NCI-H146 treated with DMSO at 0.1 percent for 48 hours (cell line): ENCODE measurements around the gene CMTM3.
A peak's percentile ranks its signal among the peaks of the same experiment; 100 is the strongest.
"Not testable (repeated sequence)": the region's sequence is repeated elsewhere in the genome, so short reads cannot be mapped to it uniquely, and the experiment has no call there.

ENCODE experiments used
- DNase-seq: peaks from one replicate; lab custom pipeline; 2025; ENCODE audit not compliant: unreplicated experiment; lab: John Stamatoyannopoulos, UW

Gene CMTM3

DNA sequence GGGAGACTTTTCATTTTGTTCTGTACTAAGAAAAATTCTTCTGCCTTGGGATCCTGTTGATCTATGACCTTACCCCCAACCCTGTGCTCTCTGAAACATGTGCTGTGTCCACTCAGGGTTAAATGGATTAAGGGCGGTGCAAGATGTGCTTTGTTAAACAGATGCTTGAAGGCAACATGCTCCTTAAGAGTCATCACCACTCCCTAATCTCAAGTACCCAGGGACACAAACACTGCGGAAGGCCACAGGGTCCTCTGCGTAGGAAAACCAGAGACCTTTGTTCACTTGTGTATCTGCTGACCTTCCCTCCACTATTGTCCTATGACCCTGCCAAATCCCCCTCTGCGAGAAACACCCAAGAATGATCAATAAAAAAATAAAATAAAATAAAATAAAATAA lies 27.1 kb downstream of the CMTM3 start:
- not testable (repeated sequence) for DNase-seq

DNA sequence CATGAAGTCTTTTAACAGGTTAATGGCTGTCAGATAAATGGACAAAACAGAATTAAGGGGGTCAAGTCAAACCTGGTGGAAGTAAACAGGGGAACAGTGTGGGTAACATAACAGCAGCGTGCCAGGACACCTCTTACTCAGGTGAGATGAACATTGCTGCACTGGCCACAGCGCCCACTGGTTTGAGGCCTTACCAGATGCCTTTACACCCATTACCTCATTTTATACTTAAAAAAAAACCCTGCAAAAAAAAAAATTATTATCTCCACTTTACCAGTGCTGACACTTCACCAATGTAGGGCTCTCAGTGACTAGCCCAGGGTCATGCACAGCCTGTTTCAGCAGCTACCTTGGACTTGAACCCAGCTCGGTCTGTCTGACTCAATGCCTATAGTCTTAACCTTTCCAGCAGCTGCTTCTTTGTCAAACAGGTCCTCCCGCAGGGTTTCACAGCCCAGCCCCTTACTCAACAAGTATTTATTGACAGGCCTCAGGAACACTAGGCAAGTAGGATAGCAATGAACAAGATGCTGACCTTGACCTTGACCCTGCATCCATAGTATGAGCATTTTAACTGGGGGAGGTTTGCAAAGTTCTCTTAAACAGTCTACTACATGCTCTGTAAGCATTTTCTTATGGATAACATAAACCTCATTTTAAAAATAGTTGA lies 30.2 kb downstream of the CMTM3 start:
- no peak for DNase-seq

DNA sequence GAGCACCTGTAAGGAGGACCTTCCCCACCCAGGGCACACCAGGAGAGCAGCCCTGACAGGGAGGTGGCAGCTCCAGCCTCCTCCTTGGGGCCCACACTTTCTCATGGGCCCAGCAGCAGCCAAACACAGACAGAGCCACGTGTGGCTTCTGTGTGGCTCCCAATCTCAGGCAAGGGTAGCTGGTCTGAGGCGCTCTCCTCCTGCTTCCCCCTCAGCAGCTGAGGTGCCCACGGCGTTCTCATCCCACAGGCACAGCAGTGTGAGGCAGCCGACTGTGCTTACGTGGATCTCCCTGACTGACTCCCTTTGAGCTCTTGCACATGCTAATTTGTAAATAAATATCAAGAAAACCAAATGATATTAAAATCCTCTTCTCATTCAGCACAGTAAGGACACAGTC lies 30.9 kb downstream of the CMTM3 start:
- no peak for DNase-seq

- no peak for DNase-seq
Measured at GRCh38 chr16:66636199-66636598, 31.7 kb downstream of the CMTM3 start.

DNA sequence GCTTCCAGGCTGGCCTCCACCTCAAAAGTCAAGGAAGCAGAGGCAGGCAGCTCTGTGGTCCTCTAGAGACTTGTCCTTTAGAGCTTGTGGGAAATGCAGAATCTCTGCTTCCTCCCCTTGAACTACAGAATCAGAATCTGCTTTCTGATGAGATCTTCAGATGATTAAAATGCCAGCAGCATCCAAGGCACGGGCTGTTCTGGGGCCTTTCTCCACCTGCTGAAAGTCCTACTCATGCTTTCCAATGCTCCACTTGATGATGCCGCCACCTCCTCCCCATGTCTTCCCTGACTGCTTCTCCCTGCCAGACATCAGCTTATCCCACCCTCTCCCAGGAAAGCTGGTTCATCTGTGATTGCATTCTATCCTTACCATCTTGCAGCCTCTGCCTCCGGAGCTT lies 33.3 kb downstream of the CMTM3 start:
- DNase-seq, result no peak

GRCh38 chr16:66639091-66639885 lies 34.8 kb downstream of the CMTM3 start:
- no peak for DNase-seq

DNA sequence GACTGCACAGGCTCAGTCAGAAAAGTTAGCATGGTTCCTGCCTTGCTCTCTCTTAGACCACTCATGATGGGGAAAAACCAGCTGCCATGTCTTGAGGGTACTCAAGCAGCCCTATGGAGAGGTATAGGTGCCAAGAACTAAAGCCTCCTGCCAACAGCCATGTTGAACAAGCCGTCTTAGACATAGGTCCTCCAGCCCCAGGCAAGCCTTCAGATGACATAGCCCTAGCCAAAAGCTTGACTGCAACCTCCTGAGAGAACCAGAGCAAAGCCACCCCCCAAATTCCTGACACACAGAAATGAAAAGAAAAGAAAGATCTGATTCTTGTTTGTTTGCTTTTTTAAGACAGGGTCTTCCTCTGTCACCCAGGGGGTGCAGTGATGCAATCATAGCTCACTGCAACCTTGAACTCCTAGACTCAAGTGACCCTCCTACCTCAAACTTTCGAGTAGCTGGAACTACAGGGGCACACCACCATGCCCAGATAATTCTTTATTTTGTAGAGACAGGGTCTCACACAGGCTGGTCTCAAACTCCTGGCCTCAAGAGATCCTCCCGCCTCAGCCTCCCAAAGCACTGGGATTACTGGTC lies 36.3 kb downstream of the CMTM3 start:
- no peak for DNase-seq

- DNase-seq, result no peak
Measured at GRCh38 chr16:66641387-66641786, 36.9 kb downstream of the CMTM3 start.

GRCh38 chr16:66647866-66648265 lies 43.4 kb downstream of the CMTM3 start:
- DNase-seq, result no peak

GRCh38 chr16:66649167-66649566 lies 44.7 kb downstream of the CMTM3 start:
- no peak for DNase-seq

- no peak for DNase-seq
Measured at GRCh38 chr16:66649636-66650205, 45.2 kb downstream of the CMTM3 start.

DNA sequence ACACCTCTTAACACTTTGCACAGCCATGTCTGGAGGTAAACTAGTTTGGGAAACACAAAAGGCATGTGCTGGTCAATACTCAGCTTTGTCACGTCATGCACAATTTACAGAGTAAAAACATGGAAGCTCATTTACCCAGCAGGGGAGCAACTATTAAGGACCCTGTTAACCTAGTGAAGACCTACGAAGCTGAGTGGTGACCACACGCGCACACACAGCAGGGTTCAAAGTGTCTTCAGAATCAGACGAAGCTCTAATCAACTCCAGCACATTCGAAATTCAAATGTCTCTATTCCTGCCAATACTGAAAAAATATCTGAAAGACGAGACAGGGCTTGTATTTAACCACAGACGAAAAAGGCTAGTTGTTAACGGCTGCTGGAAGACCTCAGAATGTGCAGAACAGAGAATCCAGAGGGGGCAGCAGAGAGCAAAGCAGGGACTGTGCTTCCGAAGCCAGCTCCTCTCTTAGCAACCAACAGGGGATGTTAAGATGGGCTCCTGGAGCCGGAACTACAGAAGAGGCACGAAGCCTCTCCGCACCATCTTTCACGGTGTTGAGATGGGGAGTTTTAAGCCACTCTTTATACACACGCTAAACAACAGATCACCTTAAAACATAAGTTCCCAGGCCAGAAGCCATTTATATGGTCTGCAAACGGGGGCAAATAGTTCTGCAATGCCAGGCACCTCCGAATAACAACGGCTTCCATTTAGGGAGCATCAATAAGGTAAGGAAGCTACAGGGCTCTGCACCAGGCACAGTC lies 46.4 kb downstream of the CMTM3 start:
- peak; percentile 87 for DNase-seq

DNA sequence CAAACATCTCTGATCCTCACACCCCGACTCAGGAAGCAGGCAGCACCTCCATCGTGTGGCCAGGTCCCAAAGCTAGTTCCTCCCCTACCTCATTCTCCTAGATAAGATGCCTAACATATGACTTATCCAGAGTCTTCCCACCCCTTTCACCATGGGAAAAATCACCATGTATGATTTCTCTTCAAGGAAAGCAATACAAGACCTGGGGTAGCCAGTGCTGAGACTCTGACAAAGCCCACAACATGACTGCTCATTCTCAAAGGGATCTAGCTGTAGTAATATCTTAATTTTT lies 46.9 kb downstream of the CMTM3 start:
- no peak for DNase-seq

- DNase-seq, result no peak
Measured at GRCh38 chr16:66651965-66652364, 47.5 kb downstream of the CMTM3 start.

- DNase-seq, result no peak
Measured at GRCh38 chr16:66652661-66653360, 48.3 kb downstream of the CMTM3 start.

- no peak for DNase-seq
Measured at GRCh38 chr16:66653581-66654350, 49.3 kb downstream of the CMTM3 start.

GRCh38 chr16:66656547-66656946 lies 52.0 kb downstream of the CMTM3 start:
- no peak for DNase-seq

- no peak for DNase-seq
Measured at GRCh38 chr16:66658143-66658859, 53.8 kb downstream of the CMTM3 start.

GRCh38 chr16:66658860-66659190 lies 54.3 kb downstream of the CMTM3 start:
- DNase-seq, result no peak
